Thyroid gland (tissue), 4 donors: ENCODE measurements around the gene PKNOX2.

Source experiments
- CTCF ChIP-seq, 6 experiments: fragments of 200-600 bp in 3 of 6; fragments of 450-650 bp in 3 of 6; sonication (generic) in 3 of 6; IDR thresholded peaks; one replicate each; pipeline ENCODE4 v1.5.1; 2016 to 2019; ENCODE audit warnings: antibody characterized with exemption in 6 of 6, mild to moderate bottlenecking in 2 of 6, inconsistent platforms in 1 of 6, moderate library complexity in 1 of 6
- POLR2A ChIP-seq, 2 donors: fragments of 450-650 bp; IDR thresholded peaks; one replicate each; pipeline ENCODE4 v1.6.1; 2017; ENCODE audit warnings: antibody characterized with exemption in 2 of 2, mild to moderate bottlenecking in 2 of 2, moderate library complexity in 1 of 2

GRCh38 chr11:125328225-125328580 is 163.7 kb downstream of the PKNOX2 start:
- no peak for TF ChIP-seq CTCF (IDR thresholded peaks at IDR 0.05)
- no peak for TF ChIP-seq POLR2A (IDR thresholded peaks at IDR 0.05)
